HEK293 (cell line): ENCODE results near the gene GRK5.

Experiments used
- BCL6B ChIP-seq: fragments of 450-650 bp; formaldehyde crosslinking; IDR thresholded peaks from 2 replicates; pipeline ENCODE4 v1.5.1; 2017; ENCODE audit warnings: missing biosample characterization, missing genetic modification characterization
- MYNN ChIP-seq: fragments of 450-650 bp; formaldehyde crosslinking; IDR thresholded peaks from 2 replicates; pipeline ENCODE4 v1.5.1; 2016; ENCODE audit warnings: missing biosample characterization, missing genetic modification characterization, borderline replicate concordance
- MZF1 ChIP-seq: fragments of 450-650 bp; formaldehyde crosslinking; IDR thresholded peaks from 2 replicates; pipeline ENCODE4 v1.5.1; 2017; ENCODE audit warnings: missing biosample characterization, missing genetic modification characterization, borderline replicate concordance
- ZNF274 ChIP-seq, 2 experiments: fragments of 200-500 bp in 1 of 2; fragments of 450-650 bp in 1 of 2; sonication (Bioruptor generic) in 1 of 2; formaldehyde crosslinking in 1 of 2; IDR thresholded peaks; 2 replicates each; pipeline versions ENCODE4 v1.5.1 to v1.6.1; 2014 to 2016; ENCODE audit warnings: borderline replicate concordance in 1 of 2, inconsistent platforms in 1 of 2, low read length in 1 of 2, missing biosample characterization in 1 of 2, missing genetic modification characterization in 1 of 2
- ZNF324 ChIP-seq: fragments of 450-650 bp; formaldehyde crosslinking; IDR thresholded peaks from 2 replicates; pipeline ENCODE4 v1.5.1; 2016; ENCODE audit warnings: missing biosample characterization, missing genetic modification characterization
- ZNF423 ChIP-seq: fragments of 450-650 bp; formaldehyde crosslinking; IDR thresholded peaks from 2 replicates; pipeline ENCODE4 v1.5.1; 2016; ENCODE audit warnings: missing biosample characterization, missing genetic modification characterization
- ZNF449 ChIP-seq: fragments of 450-650 bp; formaldehyde crosslinking; IDR thresholded peaks from 2 replicates; pipeline ENCODE4 v1.5.1; 2017; ENCODE audit warnings: missing biosample characterization, mild to moderate bottlenecking, missing genetic modification characterization, moderate library complexity
- ZNF555 ChIP-seq: fragments of 450-650 bp; formaldehyde crosslinking; conservative IDR thresholded peaks from 2 replicates; pipeline ENCODE4 v1.5.1; 2017; ENCODE audit warnings: missing biosample characterization, mild to moderate bottlenecking, missing genetic modification characterization, inconsistent platforms
- ZNF629 ChIP-seq: fragments of 450-650 bp; formaldehyde crosslinking; IDR thresholded peaks from 2 replicates; pipeline ENCODE4 v1.5.1; 2017; ENCODE audit warnings: missing biosample characterization, missing genetic modification characterization
- TF ChIP-seq, protein P1 (sequence below): fragments of 450-650 bp; formaldehyde crosslinking; IDR thresholded peaks from 2 replicates; pipeline ENCODE4 v1.5.1; 2016; ENCODE audit warnings: missing biosample characterization, missing genetic modification characterization
- TF ChIP-seq, protein P2 (sequence below): fragments of 450-650 bp; IDR thresholded peaks from 2 replicates; pipeline ENCODE4 v1.5.1; 2018; ENCODE audit warnings: missing biosample characterization, mild to moderate bottlenecking, missing genetic modification characterization

GRCh38 chr10:119388849-119389345 lies 181.5 kb downstream of the GRK5 start:
- TF ChIP-seq ZNF324 (no peak), ZNF274 (IDR thresholded peaks at IDR 0.05; ENCODE audit: low read length) (no peak), ZNF274 (tag by site-specific recombination; IDR thresholded peaks at IDR 0.05; ENCODE audit: borderline replicate concordance) (no peak), ZNF423 (tag by site-specific recombination) (no peak), MZF1 (no peak), ZNF555 (tag by site-specific recombination) (no peak), ZNF449 (tag by site-specific recombination) (no peak), MYNN (tag by site-specific recombination) (no peak), BCL6B (no peak), ZNF629 (tag by site-specific recombination) (no peak)
- TF ChIP-seq, protein P1, sequence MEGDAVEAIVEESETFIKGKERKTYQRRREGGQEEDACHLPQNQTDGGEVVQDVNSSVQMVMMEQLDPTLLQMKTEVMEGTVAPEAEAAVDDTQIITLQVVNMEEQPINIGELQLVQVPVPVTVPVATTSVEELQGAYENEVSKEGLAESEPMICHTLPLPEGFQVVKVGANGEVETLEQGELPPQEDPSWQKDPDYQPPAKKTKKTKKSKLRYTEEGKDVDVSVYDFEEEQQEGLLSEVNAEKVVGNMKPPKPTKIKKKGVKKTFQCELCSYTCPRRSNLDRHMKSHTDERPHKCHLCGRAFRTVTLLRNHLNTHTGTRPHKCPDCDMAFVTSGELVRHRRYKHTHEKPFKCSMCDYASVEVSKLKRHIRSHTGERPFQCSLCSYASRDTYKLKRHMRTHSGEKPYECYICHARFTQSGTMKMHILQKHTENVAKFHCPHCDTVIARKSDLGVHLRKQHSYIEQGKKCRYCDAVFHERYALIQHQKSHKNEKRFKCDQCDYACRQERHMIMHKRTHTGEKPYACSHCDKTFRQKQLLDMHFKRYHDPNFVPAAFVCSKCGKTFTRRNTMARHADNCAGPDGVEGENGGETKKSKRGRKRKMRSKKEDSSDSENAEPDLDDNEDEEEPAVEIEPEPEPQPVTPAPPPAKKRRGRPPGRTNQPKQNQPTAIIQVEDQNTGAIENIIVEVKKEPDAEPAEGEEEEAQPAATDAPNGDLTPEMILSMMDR (tag by site-specific recombination) = no peak
- TF ChIP-seq, protein P2, sequence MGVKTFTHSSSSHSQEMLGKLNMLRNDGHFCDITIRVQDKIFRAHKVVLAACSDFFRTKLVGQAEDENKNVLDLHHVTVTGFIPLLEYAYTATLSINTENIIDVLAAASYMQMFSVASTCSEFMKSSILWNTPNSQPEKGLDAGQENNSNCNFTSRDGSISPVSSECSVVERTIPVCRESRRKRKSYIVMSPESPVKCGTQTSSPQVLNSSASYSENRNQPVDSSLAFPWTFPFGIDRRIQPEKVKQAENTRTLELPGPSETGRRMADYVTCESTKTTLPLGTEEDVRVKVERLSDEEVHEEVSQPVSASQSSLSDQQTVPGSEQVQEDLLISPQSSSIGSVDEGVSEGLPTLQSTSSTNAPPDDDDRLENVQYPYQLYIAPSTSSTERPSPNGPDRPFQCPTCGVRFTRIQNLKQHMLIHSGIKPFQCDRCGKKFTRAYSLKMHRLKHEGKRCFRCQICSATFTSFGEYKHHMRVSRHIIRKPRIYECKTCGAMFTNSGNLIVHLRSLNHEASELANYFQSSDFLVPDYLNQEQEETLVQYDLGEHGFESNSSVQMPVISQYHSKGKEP (tag by site-specific recombination) = no peak
